HEK293T (cell line): Measurements from ENCODE around the gene GBP1.

Source experiments
- BHLHE40 ChIP-seq: fragments of 450-650 bp; IDR thresholded peaks from 2 replicates; pipeline ENCODE4 v1.6.1; 2016; ENCODE audit warnings: mild to moderate bottlenecking, moderate library complexity, borderline replicate concordance
- FOXM1 ChIP-seq: fragments of 450-650 bp; IDR thresholded peaks from 2 replicates; pipeline ENCODE4 v1.6.1; 2017; ENCODE audit warnings: mild to moderate bottlenecking, borderline replicate concordance
- SUZ12 ChIP-seq: fragments of 450-650 bp; IDR thresholded peaks from 2 replicates; pipeline ENCODE4 v1.6.1; 2016; ENCODE audit warnings: mild to moderate bottlenecking
- TF ChIP-seq, protein P1 (sequence below): fragments of 450-650 bp; IDR thresholded peaks from 2 replicates; pipeline ENCODE4 v1.6.1; 2016

DNA sequence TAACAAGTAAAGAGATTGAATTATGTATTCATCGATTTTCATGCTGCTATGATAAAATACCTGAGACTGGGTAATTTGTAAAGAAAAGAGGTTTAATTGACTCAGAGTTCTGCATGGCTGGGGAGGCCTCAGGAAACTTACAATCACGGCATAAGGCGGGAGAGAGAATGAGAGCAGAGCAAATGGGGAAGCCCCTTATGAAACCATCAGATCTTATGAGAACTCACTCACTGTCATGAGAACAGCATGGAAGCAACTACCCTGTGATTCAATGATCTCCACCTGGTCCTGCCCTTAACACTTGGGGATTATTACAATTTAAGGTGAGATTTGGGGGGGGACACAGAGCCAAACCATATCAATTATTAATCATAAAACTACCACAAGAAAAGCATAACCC, 39.1 kb downstream of the GBP1 start:
- TF ChIP-seq SUZ12 (no peak), FOXM1 (no peak), BHLHE40 (no peak)
- TF ChIP-seq, protein P1, sequence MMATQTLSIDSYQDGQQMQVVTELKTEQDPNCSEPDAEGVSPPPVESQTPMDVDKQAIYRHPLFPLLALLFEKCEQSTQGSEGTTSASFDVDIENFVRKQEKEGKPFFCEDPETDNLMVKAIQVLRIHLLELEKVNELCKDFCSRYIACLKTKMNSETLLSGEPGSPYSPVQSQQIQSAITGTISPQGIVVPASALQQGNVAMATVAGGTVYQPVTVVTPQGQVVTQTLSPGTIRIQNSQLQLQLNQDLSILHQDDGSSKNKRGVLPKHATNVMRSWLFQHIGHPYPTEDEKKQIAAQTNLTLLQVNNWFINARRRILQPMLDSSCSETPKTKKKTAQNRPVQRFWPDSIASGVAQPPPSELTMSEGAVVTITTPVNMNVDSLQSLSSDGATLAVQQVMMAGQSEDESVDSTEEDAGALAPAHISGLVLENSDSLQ, result no peak
